Fibroblast of mammary gland (primary cell): ENCODE data around the gene BMPR1A.

Experiments
- DNase-seq: peaks from one replicate; pipeline ENCODE4 v3.0.0-alpha.2; 2010; ENCODE audit warnings: low read depth
- H3K4me3 ChIP-seq: 2 replicates; pipeline ENCODE4 v1.5.1; 2011; ENCODE audit warnings: low read depth, mild to moderate bottlenecking, low read length, moderate library complexity; ENCODE audit not compliant: control insufficient read depth
- TF ChIP-seq, protein P1 (sequence below): conservative IDR thresholded peaks from 2 replicates; pipeline ENCODE4 v1.5.1; 2011; ENCODE audit warnings: low read depth, low read length, inconsistent platforms; ENCODE audit not compliant: control insufficient read depth, insufficient read depth

The BMPR1A gene

GRCh38 chr10:86820509-86820908, 64.1 kb downstream of the BMPR1A start:
- TF ChIP-seq, protein P1, sequence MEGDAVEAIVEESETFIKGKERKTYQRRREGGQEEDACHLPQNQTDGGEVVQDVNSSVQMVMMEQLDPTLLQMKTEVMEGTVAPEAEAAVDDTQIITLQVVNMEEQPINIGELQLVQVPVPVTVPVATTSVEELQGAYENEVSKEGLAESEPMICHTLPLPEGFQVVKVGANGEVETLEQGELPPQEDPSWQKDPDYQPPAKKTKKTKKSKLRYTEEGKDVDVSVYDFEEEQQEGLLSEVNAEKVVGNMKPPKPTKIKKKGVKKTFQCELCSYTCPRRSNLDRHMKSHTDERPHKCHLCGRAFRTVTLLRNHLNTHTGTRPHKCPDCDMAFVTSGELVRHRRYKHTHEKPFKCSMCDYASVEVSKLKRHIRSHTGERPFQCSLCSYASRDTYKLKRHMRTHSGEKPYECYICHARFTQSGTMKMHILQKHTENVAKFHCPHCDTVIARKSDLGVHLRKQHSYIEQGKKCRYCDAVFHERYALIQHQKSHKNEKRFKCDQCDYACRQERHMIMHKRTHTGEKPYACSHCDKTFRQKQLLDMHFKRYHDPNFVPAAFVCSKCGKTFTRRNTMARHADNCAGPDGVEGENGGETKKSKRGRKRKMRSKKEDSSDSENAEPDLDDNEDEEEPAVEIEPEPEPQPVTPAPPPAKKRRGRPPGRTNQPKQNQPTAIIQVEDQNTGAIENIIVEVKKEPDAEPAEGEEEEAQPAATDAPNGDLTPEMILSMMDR, result no peak
- H3K4me3 ChIP-seq, result no peak overlapping the region
- DNase-seq, result no peak

- peak; percentile 81 for DNase-seq
- TF ChIP-seq, protein P1, result no peak
- H3K4me3 ChIP-seq, result no peak overlapping the region
Measured at GRCh38 chr10:86821388-86821999, 65.1 kb downstream of the BMPR1A start.

DNA sequence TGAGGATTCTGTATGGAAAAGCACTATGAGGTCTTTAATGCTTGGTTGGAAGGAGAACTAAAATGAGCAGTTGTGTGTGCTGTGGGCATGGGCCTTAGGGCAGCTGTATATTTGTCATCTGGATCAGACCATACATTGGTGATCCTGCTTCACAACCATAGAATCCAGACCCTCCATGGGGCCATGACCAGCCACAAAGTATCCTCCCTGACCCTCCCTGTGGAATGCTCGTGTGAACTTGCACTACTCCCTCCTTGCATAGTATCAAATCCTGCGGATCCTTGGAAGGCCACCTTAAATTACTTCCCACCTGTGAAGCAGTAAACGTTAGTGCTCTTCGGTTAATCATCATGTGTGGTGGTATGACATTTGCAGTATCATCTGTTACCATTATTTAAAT, 67.1 kb downstream of the BMPR1A start:
- DNase-seq, result no peak

DNA sequence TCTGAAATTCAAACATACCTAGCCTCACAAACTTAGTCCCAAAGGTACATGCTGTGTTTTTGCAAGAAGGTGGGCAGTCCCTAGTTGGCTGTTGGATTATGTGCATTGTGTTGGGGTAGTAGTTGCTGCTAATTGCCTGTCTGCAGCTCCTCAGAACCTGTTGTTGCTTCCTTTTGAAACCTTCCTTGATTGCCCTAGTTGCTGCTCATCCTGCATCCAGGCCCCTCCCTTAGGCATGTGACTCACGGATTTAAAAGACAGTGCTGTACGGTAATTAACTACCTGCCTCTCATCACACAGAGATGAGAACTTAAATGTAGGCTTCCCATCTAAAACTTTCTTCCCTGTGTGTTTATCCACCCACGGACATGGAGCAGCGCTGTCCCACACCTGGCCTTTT, 67.7 kb downstream of the BMPR1A start:
- no peak overlapping the region for H3K4me3 ChIP-seq
- DNase-seq, result no peak
- TF ChIP-seq, protein P1, result no peak

More for the DNA sequence above, 67.1 kb downstream of the BMPR1A start:
- TF ChIP-seq, protein P1, result no peak
- H3K4me3 ChIP-seq, result no peak overlapping the region

DNA sequence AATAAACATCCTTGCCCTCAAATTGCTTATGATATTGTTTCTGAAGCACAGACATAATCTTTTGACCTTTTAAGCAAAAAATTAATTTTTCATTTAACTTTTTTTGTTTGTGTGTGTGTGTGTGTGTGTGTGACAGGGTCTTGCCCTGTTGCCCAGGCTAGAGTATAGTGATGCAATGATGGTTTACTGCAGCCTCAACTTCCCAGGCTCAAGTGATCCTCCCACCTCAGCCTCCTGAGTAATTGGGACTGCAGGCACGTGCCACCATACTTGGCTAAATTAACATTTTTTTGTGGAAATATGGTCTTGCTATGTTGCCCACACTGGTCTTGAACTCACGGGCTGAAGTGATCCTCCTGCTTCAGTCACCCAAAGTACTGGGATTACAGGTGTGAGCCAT, 68.9 kb downstream of the BMPR1A start:
- no peak for DNase-seq
- TF ChIP-seq, protein P1, result no peak
- no peak overlapping the region for H3K4me3 ChIP-seq

GRCh38 chr10:86827639-86828038, 71.2 kb downstream of the BMPR1A start:
- DNase-seq, result no peak
- TF ChIP-seq, protein P1, result no peak

GRCh38 chr10:86828145-86828544, 71.7 kb downstream of the BMPR1A start:
- TF ChIP-seq, protein P1, result no peak
- no peak overlapping the region for H3K4me3 ChIP-seq
- no peak for DNase-seq

More at GRCh38 chr10:86827639-86828038, 71.2 kb downstream of the BMPR1A start:
- no peak overlapping the region for H3K4me3 ChIP-seq
